ENCODE results near the gene SV2C.
"Not testable (repeated sequence)": the region's sequence is repeated elsewhere in the genome, so short reads cannot be mapped to it uniquely, and the experiment has no call there.

The SV2C gene

GRCh38 chr5:76082772-76083554 lies at the start of gene SV2C:
SV2C (plus strand) TSS chr5:76083383; CDS start chr5:76131751, 48,368 bp downstream.
- no peak for DNase-seq (ENCODE audit: low read depth)

- not testable (repeated sequence) for DNase-seq (ENCODE audit: low read depth)
Observed at GRCh38 chr5:76037736-76038151, 45.4 kb upstream of the SV2C start.

- DNase-seq (ENCODE audit: low read depth), result no peak
Observed at GRCh38 chr5:76038212-76038611, 45.0 kb upstream of the SV2C start.

- DNase-seq (ENCODE audit: low read depth), result no peak
Observed at GRCh38 chr5:76040806-76041205, 42.4 kb upstream of the SV2C start.

- DNase-seq (ENCODE audit: low read depth), result no peak
Observed at GRCh38 chr5:76041863-76042262, 41.3 kb upstream of the SV2C start.

GRCh38 chr5:76046741-76047140 lies 36.4 kb upstream of the SV2C start:
- no peak for DNase-seq (ENCODE audit: low read depth)

GRCh38 chr5:76050134-76050533 lies 33.0 kb upstream of the SV2C start:
- DNase-seq (ENCODE audit: low read depth), result no peak

GRCh38 chr5:76062502-76063041 lies 20.6 kb upstream of the SV2C start:
- no peak for DNase-seq (ENCODE audit: low read depth)

GRCh38 chr5:76065258-76065657 lies 17.9 kb upstream of the SV2C start:
- no peak for DNase-seq (ENCODE audit: low read depth)

GRCh38 chr5:76069061-76069735 lies 14.0 kb upstream of the SV2C start:
- DNase-seq (ENCODE audit: low read depth), result no peak

- no peak for DNase-seq (ENCODE audit: low read depth)
Observed at GRCh38 chr5:76074487-76075065, 8.6 kb upstream of the SV2C start.

- DNase-seq (ENCODE audit: low read depth), result no peak
Observed at GRCh38 chr5:76081811-76082771, 1.1 kb upstream of the SV2C start.

GRCh38 chr5:76083555-76084495 lies 642 bp downstream of the SV2C start:
- no peak for DNase-seq (ENCODE audit: low read depth)

- DNase-seq (ENCODE audit: low read depth), result no peak
Observed at GRCh38 chr5:76084496-76085242, 1.5 kb downstream of the SV2C start.

GRCh38 chr5:76085243-76085579 lies 2.0 kb downstream of the SV2C start:
- DNase-seq (ENCODE audit: low read depth), result no peak

- no peak for DNase-seq (ENCODE audit: low read depth)
Observed at GRCh38 chr5:76086095-76086494, 2.9 kb downstream of the SV2C start.

GRCh38 chr5:76089156-76089555 lies 6.0 kb downstream of the SV2C start:
- DNase-seq (ENCODE audit: low read depth), result not testable (repeated sequence)

- no peak for DNase-seq (ENCODE audit: low read depth)
Observed at GRCh38 chr5:76091351-76091750, 8.2 kb downstream of the SV2C start.

- DNase-seq (ENCODE audit: low read depth), result no peak
Observed at GRCh38 chr5:76099286-76099702, 16.1 kb downstream of the SV2C start.

GRCh38 chr5:76099756-76100155 lies 16.6 kb downstream of the SV2C start:
- DNase-seq (ENCODE audit: low read depth), result no peak
